GM23338 (cell line): ENCODE measurements around the gene CCNK. TPM values are rescaled to one million over a fixed set of nuclear protein-coding genes. Genes with fewer than 3 reads are reported as not detected.

Experiments used
- ATAC-seq: fragments of 200-7000 bp; cut with Tn5 transposase; 3 replicates; pipeline ENCODE4 v1.9.1; 2020
- DNase-seq: peaks from one replicate; pipeline ENCODE4 v3.0.0-alpha.2; 2015; ENCODE audit warnings: low spot score
- H2AFZ ChIP-seq: fragments of 200-600 bp; sonication (generic); 2 replicates; pipeline ENCODE4 v1.8.0; 2016; ENCODE audit warnings: antibody characterized with exemption, mild to moderate bottlenecking, moderate library complexity
- H3F3A ChIP-seq: fragments of 200-600 bp; sonication (generic); replicated peaks from 2 replicates; pipeline ENCODE4 v1.8.0; 2017; ENCODE audit warnings: antibody characterized with exemption, mixed run types, low read depth
- H3K27ac ChIP-seq: fragments of 200-600 bp; sonication (generic); 2 replicates; pipeline ENCODE4 v1.6.1; 2016; ENCODE audit warnings: low read depth
- H3K27me3 ChIP-seq: fragments of 200-600 bp; sonication (generic); 2 replicates; pipeline ENCODE4 v1.8.0; 2016; ENCODE audit warnings: mild to moderate bottlenecking, mixed run types, moderate library complexity; ENCODE audit not compliant: insufficient read depth
- H3K36me3 ChIP-seq: fragments of 200-600 bp; sonication (generic); 2 replicates; pipeline ENCODE4 v1.8.0; 2016; ENCODE audit warnings: mild to moderate bottlenecking; ENCODE audit not compliant: insufficient read depth
- H3K4me1 ChIP-seq: fragments of 200-600 bp; sonication (generic); 2 replicates; pipeline ENCODE4 v1.8.0; 2016; ENCODE audit warnings: mild to moderate bottlenecking, moderate library complexity; ENCODE audit not compliant: insufficient read depth
- H3K4me2 ChIP-seq: fragments of 200-600 bp; sonication (generic); 2 replicates; pipeline ENCODE4 v1.7.1; 2017; ENCODE audit warnings: mixed run types
- H3K4me3 ChIP-seq: fragments of 200-600 bp; sonication (generic); 2 replicates; pipeline ENCODE4 v1.6.1; 2016; ENCODE audit warnings: mixed run types
- H3K79me2 ChIP-seq: fragments of 200-600 bp; sonication (generic); replicated peaks from 2 replicates; pipeline ENCODE4 v1.8.0; 2017; ENCODE audit warnings: mild to moderate bottlenecking; ENCODE audit not compliant: insufficient read depth
- H3K9me2 ChIP-seq: fragments of 200-600 bp; sonication (generic); 2 replicates; pipeline ENCODE4 v1.8.0; 2017; ENCODE audit not compliant: insufficient read depth
- H4K20me1 ChIP-seq: fragments of 200-600 bp; sonication (generic); replicated peaks from 2 replicates; pipeline ENCODE4 v1.8.0; 2017; ENCODE audit warnings: mild to moderate bottlenecking; ENCODE audit not compliant: insufficient read depth
- H3K27ac Mint-ChIP-seq: 2 replicates; pipeline ENCODE4 v1.8.0; 2020; ENCODE audit warnings: inconsistent platforms, mild to moderate bottlenecking, moderate library complexity, mixed read lengths
- H3K27me3 Mint-ChIP-seq: 3 replicates; pipeline ENCODE4 v1.8.0; 2022; ENCODE audit warnings: low read depth, mild to moderate bottlenecking, moderate library complexity, mixed read lengths, inconsistent platforms; ENCODE audit not compliant: insufficient read depth, poor library complexity
- H3K36me3 Mint-ChIP-seq: 3 replicates; pipeline ENCODE4 v1.8.0; 2021; ENCODE audit warnings: low read depth, mild to moderate bottlenecking, inconsistent platforms, moderate library complexity, mixed read lengths
- H3K4me1 Mint-ChIP-seq: 3 replicates; pipeline ENCODE4 v1.8.0; 2020; ENCODE audit warnings: mild to moderate bottlenecking, inconsistent platforms, mixed read lengths
- H3K4me3 Mint-ChIP-seq: 3 replicates; pipeline ENCODE4 v1.8.0; 2021; ENCODE audit warnings: moderate library complexity, mild to moderate bottlenecking, inconsistent platforms, mixed read lengths
- H3K9me3 Mint-ChIP-seq: 3 replicates; pipeline ENCODE4 v1.8.0; 2020; ENCODE audit warnings: moderate library complexity, mild to moderate bottlenecking, inconsistent platforms, mixed read lengths
- CREB1 ChIP-seq: fragments of 250-450 bp; sonication (Bioruptor Pico); IDR thresholded peaks from 2 replicates; pipeline ENCODE4 v1.5.0; 2020; ENCODE audit warnings: low read depth, mild to moderate bottlenecking, moderate library complexity
- CTCF ChIP-seq, 2 experiments: fragments of 200-600 bp in 1 of 2; sonication (generic) in 1 of 2; conservative IDR thresholded peaks; 2 replicates each; pipeline versions ENCODE4 v1.5.1 to v1.6.1; 2016 to 2017; ENCODE audit warnings: antibody characterized with exemption in 2 of 2, low read depth in 2 of 2, mild to moderate bottlenecking in 2 of 2, moderate library complexity in 1 of 2
- EZH2 ChIP-seq: fragments of 200-600 bp; sonication (generic); IDR thresholded peaks from one replicate; pipeline ENCODE4 v1.8.0; 2017; ENCODE audit warnings: antibody characterized with exemption, mild to moderate bottlenecking, low read depth; ENCODE audit not compliant: unreplicated experiment
- EZH2phosphoT487 ChIP-seq: fragments of 200-600 bp; sonication (generic); IDR thresholded peaks from one replicate; pipeline ENCODE4 v1.8.1; 2018; ENCODE audit warnings: antibody characterized with exemption; ENCODE audit not compliant: unreplicated experiment
- JUNB ChIP-seq: IDR thresholded peaks from one replicate; pipeline ENCODE4 v1.6.1; 2016; ENCODE audit warnings: antibody characterized with exemption; ENCODE audit not compliant: unreplicated experiment
- NANOG ChIP-seq: IDR thresholded peaks from 2 replicates; pipeline ENCODE4 v1.6.1; 2016; ENCODE audit warnings: antibody characterized with exemption, borderline replicate concordance
- POLR2AphosphoS5 ChIP-seq: IDR thresholded peaks from 2 replicates; pipeline ENCODE4 v1.6.1; 2016; ENCODE audit warnings: antibody characterized with exemption, low read depth
- STAT1 ChIP-seq: IDR thresholded peaks from one replicate; pipeline ENCODE4 v1.6.1; 2016; ENCODE audit warnings: antibody characterized with exemption; ENCODE audit not compliant: unreplicated experiment
- ZNF114 ChIP-seq: fragments of 250-450 bp; sonication (Bioruptor Pico); IDR thresholded peaks from 2 replicates; pipeline ENCODE4 v1.5.0; 2020; ENCODE audit warnings: mild to moderate bottlenecking, moderate library complexity
- ZNF331 ChIP-seq: fragments of 250-450 bp; sonication (Bioruptor Pico); IDR thresholded peaks from 2 replicates; pipeline ENCODE4 v1.5.0; 2020; ENCODE audit warnings: low read depth, mild to moderate bottlenecking, moderate library complexity
- ZNF462 ChIP-seq: fragments of 250-450 bp; sonication (Bioruptor Pico); IDR thresholded peaks from 2 replicates; pipeline ENCODE4 v1.5.0; 2020; ENCODE audit warnings: mild to moderate bottlenecking, moderate library complexity
- polyA plus RNA-seq: library from polyadenylated mRNA; unstranded; fragments of >200 nt; fragmentation: Nextera tagmentation; extraction: Ambion mirVana; gene quantifications from 2 replicates; pipeline ENCODE4 v1.2.1, GENCODE V29; 2016
- total RNA-seq: library from RNA; depleted of rRNA; stranded (reverse); fragments of >200 nt; shearing (Covaris generic); gene quantifications from 2 replicates; pipeline ENCODE4 v1.2.3, GENCODE V29; 2014
- TF ChIP-seq, protein P1 (sequence below): IDR thresholded peaks from 2 replicates; pipeline ENCODE4 v1.6.1; 2016; ENCODE audit warnings: antibody characterized with exemption
- TF ChIP-seq, protein P2 (sequence below): IDR thresholded peaks from one replicate; pipeline ENCODE4 v1.6.1; 2018; ENCODE audit warnings: antibody characterized with exemption; ENCODE audit not compliant: unreplicated experiment

The CCNK gene
- total and polyA plus RNA-seq, 2 experiments from 2014 or later, result 54.0 to 60.6 TPM

GRCh38 chr14:99551034-99551922 lies 70.1 kb downstream of the CCNK start:
- H4K20me1 ChIP-seq, result peaks cover 31% of the 10 kb centered on the region
- H3K4me1 Mint-ChIP-seq, result peaks cover 42% of the 10 kb centered on the region
- no peaks in the 10 kb centered on the region for H3K36me3 Mint-ChIP-seq
- H3K36me3 ChIP-seq, result no peaks in the 10 kb centered on the region
- H3F3A ChIP-seq, result no peaks in the 10 kb centered on the region
- no peaks in the 10 kb centered on the region for H3K9me2 ChIP-seq
- TF ChIP-seq NANOG (no peak), STAT1 (no peak), EZH2phosphoT487 (no peak), JUNB (no peak), ZNF331 (no peak), EZH2 (no peak), CTCF (conservative IDR thresholded peaks at IDR 0.05; ENCODE audit: low read depth in 2 of 2) (no peak), ZNF114 (CRISPR knock-in tag) (no peak), CREB1 (CRISPR knock-in tag) (no peak), ZNF462 (CRISPR knock-in tag) (no peak), POLR2AphosphoS5 (no peak)
- TF ChIP-seq, protein P1, sequence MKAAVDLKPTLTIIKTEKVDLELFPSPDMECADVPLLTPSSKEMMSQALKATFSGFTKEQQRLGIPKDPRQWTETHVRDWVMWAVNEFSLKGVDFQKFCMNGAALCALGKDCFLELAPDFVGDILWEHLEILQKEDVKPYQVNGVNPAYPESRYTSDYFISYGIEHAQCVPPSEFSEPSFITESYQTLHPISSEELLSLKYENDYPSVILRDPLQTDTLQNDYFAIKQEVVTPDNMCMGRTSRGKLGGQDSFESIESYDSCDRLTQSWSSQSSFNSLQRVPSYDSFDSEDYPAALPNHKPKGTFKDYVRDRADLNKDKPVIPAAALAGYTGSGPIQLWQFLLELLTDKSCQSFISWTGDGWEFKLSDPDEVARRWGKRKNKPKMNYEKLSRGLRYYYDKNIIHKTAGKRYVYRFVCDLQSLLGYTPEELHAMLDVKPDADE, result no peak
- TF ChIP-seq, protein P2, sequence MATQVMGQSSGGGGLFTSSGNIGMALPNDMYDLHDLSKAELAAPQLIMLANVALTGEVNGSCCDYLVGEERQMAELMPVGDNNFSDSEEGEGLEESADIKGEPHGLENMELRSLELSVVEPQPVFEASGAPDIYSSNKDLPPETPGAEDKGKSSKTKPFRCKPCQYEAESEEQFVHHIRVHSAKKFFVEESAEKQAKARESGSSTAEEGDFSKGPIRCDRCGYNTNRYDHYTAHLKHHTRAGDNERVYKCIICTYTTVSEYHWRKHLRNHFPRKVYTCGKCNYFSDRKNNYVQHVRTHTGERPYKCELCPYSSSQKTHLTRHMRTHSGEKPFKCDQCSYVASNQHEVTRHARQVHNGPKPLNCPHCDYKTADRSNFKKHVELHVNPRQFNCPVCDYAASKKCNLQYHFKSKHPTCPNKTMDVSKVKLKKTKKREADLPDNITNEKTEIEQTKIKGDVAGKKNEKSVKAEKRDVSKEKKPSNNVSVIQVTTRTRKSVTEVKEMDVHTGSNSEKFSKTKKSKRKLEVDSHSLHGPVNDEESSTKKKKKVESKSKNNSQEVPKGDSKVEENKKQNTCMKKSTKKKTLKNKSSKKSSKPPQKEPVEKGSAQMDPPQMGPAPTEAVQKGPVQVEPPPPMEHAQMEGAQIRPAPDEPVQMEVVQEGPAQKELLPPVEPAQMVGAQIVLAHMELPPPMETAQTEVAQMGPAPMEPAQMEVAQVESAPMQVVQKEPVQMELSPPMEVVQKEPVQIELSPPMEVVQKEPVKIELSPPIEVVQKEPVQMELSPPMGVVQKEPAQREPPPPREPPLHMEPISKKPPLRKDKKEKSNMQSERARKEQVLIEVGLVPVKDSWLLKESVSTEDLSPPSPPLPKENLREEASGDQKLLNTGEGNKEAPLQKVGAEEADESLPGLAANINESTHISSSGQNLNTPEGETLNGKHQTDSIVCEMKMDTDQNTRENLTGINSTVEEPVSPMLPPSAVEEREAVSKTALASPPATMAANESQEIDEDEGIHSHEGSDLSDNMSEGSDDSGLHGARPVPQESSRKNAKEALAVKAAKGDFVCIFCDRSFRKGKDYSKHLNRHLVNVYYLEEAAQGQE, result no peak
- H3K4me3 ChIP-seq, result no peak overlapping the region
- peaks cover 19% of the 10 kb centered on the region for H3K4me1 ChIP-seq
- DNase-seq, result no peak
- ATAC-seq, result no peak
- H3K27ac ChIP-seq, result no peak overlapping the region
- H3K9me3 Mint-ChIP-seq, result no peaks in the 10 kb centered on the region
- H3K79me2 ChIP-seq, result peaks cover 62% of the 10 kb centered on the region
- H3K27me3 ChIP-seq, result no peaks in the 10 kb centered on the region
- H3K4me2 ChIP-seq, result no peak overlapping the region
- H3K27me3 Mint-ChIP-seq, result peaks cover 11% of the 10 kb centered on the region
- H3K4me3 Mint-ChIP-seq, result no peak overlapping the region; the same call in 2 of the 3 replicates
- H3K27ac Mint-ChIP-seq, result 0 out of 2 replicates have a peak overlapping the region, but pooled peaks have one; percentile 1
- H2AFZ ChIP-seq, result no peak overlapping the region
